ENCODE results near the gene UVRAG.

UVRAG gene

GRCh38 chr11:75792997-75793800 is 21.8 kb upstream of the UVRAG start:
- FAIRE-seq (no peak), DNase-seq (ENCODE audit: insufficient read length, low spot score) (no peak)
- no peak for TF ChIP-seq POLR2AphosphoS5 (IDR thresholded peaks at IDR 0.05; ENCODE audit: low read depth, low read length)

- FAIRE-seq: no peak
- DNase-seq (ENCODE audit: insufficient read length, low spot score): no peak
- no peak for TF ChIP-seq POLR2A (IDR thresholded peaks at IDR 0.05; ENCODE audit: low read depth, low read length)
These were observed 21.0 kb upstream of the UVRAG start for GRCh38 chr11:75793966-75794365.

DNA sequence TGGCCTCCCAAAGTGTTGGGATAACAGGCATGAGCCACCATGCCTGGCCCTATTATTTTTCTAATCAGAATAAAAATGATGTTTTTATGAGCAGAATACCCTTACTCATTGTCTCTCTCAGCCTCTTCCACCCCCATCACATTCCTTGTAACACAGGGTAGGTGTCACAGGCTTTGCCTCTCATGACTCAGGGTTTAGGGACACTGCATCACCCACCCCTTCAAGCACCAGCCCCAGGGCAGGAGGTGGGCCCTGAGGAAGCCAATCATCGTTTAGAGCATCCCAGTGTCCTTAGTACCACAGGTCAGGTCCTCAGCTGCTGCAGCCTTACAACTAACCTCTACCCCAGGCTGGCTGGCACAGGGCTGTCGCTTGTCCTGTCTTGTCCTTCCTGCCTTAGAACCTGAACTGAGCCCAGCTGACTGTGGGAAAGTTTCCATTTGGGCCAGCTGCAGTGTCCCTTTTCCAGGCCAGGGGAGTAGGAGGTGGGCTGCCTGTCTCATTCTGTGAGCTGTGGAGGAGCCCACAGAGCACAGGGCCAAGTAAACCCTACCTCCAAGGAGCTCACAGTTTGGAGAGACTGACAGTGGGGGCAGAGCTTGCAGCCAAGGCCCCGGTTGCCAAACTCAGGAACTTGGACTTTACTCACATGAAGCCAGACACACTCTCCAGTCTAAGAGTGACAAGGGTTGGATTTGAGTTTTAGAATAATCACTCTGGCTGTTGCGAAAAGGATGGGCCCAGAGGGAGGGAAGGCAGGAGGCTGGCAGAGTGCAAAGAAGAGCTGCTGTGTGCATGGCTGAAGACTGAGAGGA is 19.5 kb upstream of the UVRAG start:
- FAIRE-seq: no peak
- no peak for DNase-seq (ENCODE audit: insufficient read length, low spot score)
- TF ChIP-seq TAF1 (IDR thresholded peaks at IDR 0.05; ENCODE audit: low read depth, low read length): no peak
- TF ChIP-seq SPI1 (IDR thresholded peaks at IDR 0.05; ENCODE audit: low read depth, low read length): no peak
- no peak for TF ChIP-seq POU2F2 (IDR thresholded peaks at IDR 0.05; ENCODE audit: low read depth, low read length)
- no peak for TF ChIP-seq POLR2AphosphoS5 (IDR thresholded peaks at IDR 0.05; ENCODE audit: low read depth, low read length)
- no peak for TF ChIP-seq PAX5 (IDR thresholded peaks at IDR 0.05; ENCODE audit: insufficient read depth, low read length, severe bottlenecking)
- no peak for TF ChIP-seq POLR2A (IDR thresholded peaks at IDR 0.05; ENCODE audit: low read depth, low read length)

DNA sequence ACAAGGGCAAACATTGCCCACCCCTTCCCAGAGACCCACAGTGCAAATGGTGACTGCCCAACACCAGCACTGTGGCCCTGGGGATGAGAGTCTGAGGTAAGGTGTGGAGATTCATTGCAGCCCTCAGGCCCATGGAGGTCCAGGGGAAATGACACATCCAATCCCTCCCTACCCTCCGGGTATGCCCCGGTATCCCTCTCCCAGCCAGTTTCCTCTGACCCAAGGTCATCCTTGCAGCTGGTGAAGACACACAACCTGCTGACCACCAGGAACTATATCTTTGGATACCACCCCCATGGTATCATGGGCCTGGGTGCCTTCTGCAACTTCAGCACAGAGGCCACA is 18.9 kb upstream of the UVRAG start:
- no peak for TF ChIP-seq POLR2A (IDR thresholded peaks at IDR 0.05; ENCODE audit: low read depth, low read length)
- no peak for TF ChIP-seq TAF1 (IDR thresholded peaks at IDR 0.05; ENCODE audit: low read depth, low read length)
- TF ChIP-seq PAX5 (IDR thresholded peaks at IDR 0.05; ENCODE audit: insufficient read depth, low read length, severe bottlenecking): no peak
- TF ChIP-seq POU2F2 (IDR thresholded peaks at IDR 0.05; ENCODE audit: low read depth, low read length): no peak
- no peak for TF ChIP-seq SPI1 (IDR thresholded peaks at IDR 0.05; ENCODE audit: low read depth, low read length)
- no peak for TF ChIP-seq POLR2AphosphoS5 (IDR thresholded peaks at IDR 0.05; ENCODE audit: low read depth, low read length)
- no peak for DNase-seq (ENCODE audit: insufficient read length, low spot score)
- no peak for FAIRE-seq

DNA sequence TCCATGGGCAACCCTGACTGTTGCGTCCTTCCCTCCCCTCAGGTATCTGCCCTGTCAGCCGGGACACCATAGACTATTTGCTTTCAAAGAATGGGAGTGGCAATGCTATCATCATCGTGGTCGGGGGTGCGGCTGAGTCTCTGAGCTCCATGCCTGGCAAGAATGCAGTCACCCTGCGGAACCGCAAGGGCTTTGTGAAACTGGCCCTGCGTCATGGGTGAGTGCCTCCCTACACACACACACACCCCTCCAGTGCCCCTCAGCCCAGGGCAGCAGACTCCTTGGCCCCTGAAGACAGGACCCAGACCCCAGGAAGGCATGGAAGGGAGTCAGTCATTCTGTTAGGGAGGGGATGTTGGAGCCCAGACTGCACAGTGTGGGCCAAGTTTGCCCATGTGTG is 17.9 kb upstream of the UVRAG start:
- FAIRE-seq: peak; percentile 94
- no peak for TF ChIP-seq SPI1 (IDR thresholded peaks at IDR 0.05; ENCODE audit: low read depth, low read length)
- no peak for TF ChIP-seq TAF1 (IDR thresholded peaks at IDR 0.05; ENCODE audit: low read depth, low read length)
- peak; percentile 78 for TF ChIP-seq PAX5 (IDR thresholded peaks at IDR 0.05; ENCODE audit: insufficient read depth, low read length, severe bottlenecking)
- DNase-seq (ENCODE audit: insufficient read length, low spot score): peak; percentile 58

GRCh38 chr11:75797792-75798191 is 17.2 kb upstream of the UVRAG start:
- TF ChIP-seq PAX5 (IDR thresholded peaks at IDR 0.05; ENCODE audit: insufficient read depth, low read length, severe bottlenecking) (no peak), POLR2AphosphoS5 (IDR thresholded peaks at IDR 0.05; ENCODE audit: low read depth, low read length) (no peak), TAF1 (IDR thresholded peaks at IDR 0.05; ENCODE audit: low read depth, low read length) (no peak), POLR2A (IDR thresholded peaks at IDR 0.05; ENCODE audit: low read depth, low read length) (no peak)
- FAIRE-seq: no peak
- DNase-seq (ENCODE audit: insufficient read length, low spot score): no peak

- no peak for FAIRE-seq
- DNase-seq (ENCODE audit: insufficient read length, low spot score): no peak
- no peak for TF ChIP-seq POU2F2 (IDR thresholded peaks at IDR 0.05; ENCODE audit: low read depth, low read length)
- no peak for TF ChIP-seq PAX5 (IDR thresholded peaks at IDR 0.05; ENCODE audit: insufficient read depth, low read length, severe bottlenecking)
- TF ChIP-seq POLR2A (IDR thresholded peaks at IDR 0.05; ENCODE audit: low read depth, low read length): no peak
- TF ChIP-seq SPI1 (IDR thresholded peaks at IDR 0.05; ENCODE audit: low read depth, low read length): no peak
- no peak for TF ChIP-seq TAF1 (IDR thresholded peaks at IDR 0.05; ENCODE audit: low read depth, low read length)
- TF ChIP-seq POLR2AphosphoS5 (IDR thresholded peaks at IDR 0.05; ENCODE audit: low read depth, low read length): no peak
These were observed 14.8 kb upstream of the UVRAG start for GRCh38 chr11:75800136-75800675.

DNA sequence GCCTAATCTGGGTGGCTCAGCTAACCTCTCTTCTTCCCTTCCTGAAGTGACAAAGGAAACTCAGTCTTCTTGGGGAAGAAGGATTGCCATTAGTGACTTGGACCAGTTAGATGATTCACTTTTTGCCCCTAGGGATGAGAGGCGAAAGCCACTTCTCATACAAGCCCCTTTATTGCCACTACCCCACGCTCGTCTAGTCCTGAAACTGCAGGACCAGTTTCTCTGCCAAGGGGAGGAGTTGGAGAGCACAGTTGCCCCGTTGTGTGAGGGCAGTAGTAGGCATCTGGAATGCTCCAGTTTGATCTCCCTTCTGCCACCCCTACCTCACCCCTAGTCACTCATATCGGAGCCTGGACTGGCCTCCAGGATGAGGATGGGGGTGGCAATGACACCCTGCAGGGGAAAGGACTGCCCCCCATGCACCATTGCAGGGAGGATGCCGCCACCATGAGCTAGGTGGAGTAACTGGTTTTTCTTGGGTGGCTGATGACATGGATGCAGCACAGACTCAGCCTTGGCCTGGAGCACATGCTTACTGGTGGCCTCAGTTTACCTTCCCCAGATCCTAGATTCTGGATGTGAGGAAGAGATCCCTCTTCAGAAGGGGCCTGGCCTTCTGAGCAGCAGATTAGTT is 14.2 kb upstream of the UVRAG start:
- TF ChIP-seq POLR2AphosphoS5 (IDR thresholded peaks at IDR 0.05; ENCODE audit: low read depth, low read length) (no peak), POU2F2 (IDR thresholded peaks at IDR 0.05; ENCODE audit: low read depth, low read length) (no peak), PAX5 (IDR thresholded peaks at IDR 0.05; ENCODE audit: insufficient read depth, low read length, severe bottlenecking) (no peak), TAF1 (IDR thresholded peaks at IDR 0.05; ENCODE audit: low read depth, low read length) (no peak), SPI1 (IDR thresholded peaks at IDR 0.05; ENCODE audit: low read depth, low read length) (no peak), POLR2A (IDR thresholded peaks at IDR 0.05; ENCODE audit: low read depth, low read length) (no peak)
- DNase-seq (ENCODE audit: insufficient read length, low spot score) (no peak), FAIRE-seq (peak; percentile 38)

DNA sequence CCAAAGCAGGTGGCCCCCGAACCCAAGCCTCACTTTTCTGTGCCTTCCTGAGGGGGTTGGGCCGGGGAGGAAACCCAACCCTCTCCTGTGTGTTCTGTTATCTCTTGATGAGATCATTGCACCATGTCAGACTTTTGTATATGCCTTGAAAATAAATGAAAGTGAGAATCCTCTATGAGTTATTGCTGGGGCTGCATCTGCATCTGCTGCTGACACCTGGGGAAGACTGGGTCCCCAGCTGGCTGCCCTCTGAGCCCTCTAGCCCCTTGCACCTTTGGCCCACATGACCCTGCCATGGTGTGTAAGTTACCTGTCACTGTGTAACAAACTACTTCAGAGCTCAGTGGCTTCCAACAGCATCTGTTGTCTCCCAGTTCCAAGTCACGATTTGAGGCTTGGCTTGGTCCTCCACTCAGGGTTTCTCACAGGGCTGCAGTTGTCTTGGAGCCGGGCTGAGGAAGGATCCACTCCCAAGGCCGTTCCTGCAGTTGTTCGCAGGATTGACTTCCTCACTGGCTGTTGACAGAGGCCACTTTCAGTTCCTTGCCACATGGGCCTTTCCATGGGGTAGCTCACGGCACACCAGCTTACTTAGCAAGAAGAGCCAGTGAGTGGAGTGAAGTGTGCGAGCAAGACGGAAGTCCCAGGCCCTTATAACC is 13.5 kb upstream of the UVRAG start:
- TF ChIP-seq SPI1 (IDR thresholded peaks at IDR 0.05; ENCODE audit: low read depth, low read length) (peak; percentile 44; the same call in 1 of the 2 replicates), POU2F2 (IDR thresholded peaks at IDR 0.05; ENCODE audit: low read depth, low read length) (no peak)
- DNase-seq (ENCODE audit: insufficient read length, low spot score): peak; percentile 35
- FAIRE-seq: peak; percentile 71

Data from GM12891 (cell line).